ENCODE data around the gene PCSK2.
A peak's percentile ranks its signal among the peaks of the same experiment; 100 is the strongest.

PCSK2 gene

DNA sequence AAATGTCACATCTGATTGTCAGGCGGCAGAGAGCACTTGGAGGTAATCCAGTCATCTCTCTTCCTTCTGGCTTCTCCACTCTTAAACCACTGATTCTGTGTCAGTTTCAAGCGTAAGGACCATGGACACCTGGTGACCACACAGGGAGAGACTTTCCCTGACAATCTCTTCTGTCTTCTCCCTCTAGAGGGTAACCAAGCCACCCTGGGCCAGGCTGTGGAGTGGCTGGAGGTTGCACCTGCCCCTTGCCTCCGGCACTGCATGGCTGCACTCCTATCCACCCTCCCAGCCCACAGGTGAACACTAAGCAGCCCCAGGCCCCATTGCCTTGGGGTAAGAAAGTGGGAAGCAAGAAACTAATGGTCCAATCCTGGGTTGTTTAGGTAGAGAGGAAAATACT lies 225.6 kb downstream of the PCSK2 start:
- DNase-seq = no peak

GRCh38 chr20:17453592-17453991 lies 226.8 kb downstream of the PCSK2 start:
- no peak for DNase-seq

DNA sequence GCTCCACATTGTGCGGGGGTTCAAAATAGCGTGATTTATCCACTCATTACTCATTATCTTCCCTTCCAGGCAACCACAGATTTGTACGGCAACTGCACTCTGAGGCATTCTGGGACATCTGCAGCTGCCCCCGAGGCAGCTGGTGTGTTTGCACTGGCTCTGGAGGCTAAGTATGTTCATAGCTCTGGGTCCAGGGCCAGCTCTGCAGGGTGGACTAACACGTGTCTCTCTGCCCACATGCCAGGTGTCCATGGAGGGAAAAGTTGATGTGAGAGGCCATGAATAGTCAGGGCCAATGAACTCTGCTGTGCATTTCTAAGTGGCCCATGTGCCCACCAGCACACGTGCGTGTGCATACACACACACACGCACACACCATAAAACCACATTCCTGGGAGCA lies 229.4 kb downstream of the PCSK2 start:
- no peak for DNase-seq

GRCh38 chr20:17457079-17457478 lies 230.2 kb downstream of the PCSK2 start:
- DNase-seq = no peak

- DNase-seq = no peak
Measured at GRCh38 chr20:17457588-17458190, 230.8 kb downstream of the PCSK2 start.

DNA sequence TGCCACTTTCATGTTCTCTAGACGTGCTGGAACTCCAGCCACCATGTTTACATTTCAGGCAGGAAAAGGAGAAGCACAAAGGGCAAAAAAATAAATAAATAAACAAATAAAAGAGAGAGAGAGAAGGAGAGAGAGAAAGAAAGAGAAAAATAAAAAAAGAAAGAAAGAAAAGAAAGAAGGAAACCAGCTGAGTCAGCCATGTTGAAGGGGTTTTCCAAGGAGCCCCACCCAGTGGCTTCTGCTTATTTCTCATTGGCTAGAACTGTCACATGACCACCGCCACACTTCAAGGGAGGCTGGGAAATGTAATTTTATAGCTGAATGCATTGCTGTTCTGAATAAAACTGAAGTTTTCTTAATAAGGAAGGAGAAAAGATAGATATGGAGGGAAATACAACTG lies 233.3 kb downstream of the PCSK2 start:
- no peak for DNase-seq

- no peak for DNase-seq
Measured at GRCh38 chr20:17461941-17462340, 235.1 kb downstream of the PCSK2 start.

GRCh38 chr20:17463711-17464110 lies 236.9 kb downstream of the PCSK2 start:
- DNase-seq = no peak

GRCh38 chr20:17465236-17465635 lies 238.4 kb downstream of the PCSK2 start:
- DNase-seq = no peak

- no peak for DNase-seq
Measured at GRCh38 chr20:17466641-17467040, 239.8 kb downstream of the PCSK2 start.

DNA sequence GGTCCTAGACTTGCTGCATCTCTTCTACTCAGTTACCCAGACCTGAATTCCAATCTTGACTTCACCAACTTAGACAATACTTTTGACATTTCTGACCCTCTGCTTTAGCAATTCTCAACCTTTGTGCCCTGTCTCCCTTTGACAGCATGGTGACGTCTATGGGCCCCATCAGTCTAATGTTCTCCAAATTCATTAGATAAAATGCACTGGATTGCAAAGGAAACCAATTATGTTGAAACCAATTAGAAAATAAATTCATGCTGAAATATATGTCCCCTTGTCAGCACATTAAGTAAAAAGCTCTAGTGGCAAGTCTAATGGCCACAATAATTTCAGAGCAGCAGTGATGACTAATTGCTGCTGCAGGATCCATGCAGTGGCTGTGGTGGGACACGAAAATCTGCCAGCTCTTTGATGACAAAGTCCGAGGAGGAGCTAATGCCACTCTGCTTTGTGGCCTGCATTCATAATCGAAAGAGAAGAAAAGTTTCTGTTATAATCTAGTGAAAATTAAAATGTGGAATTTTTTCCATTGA lies 240.3 kb downstream of the PCSK2 start:
- no peak for DNase-seq

- DNase-seq = no peak
Measured at GRCh38 chr20:17468073-17468840, 241.4 kb downstream of the PCSK2 start.

GRCh38 chr20:17469246-17470030 lies 242.6 kb downstream of the PCSK2 start:
- no peak for DNase-seq

GRCh38 chr20:17470521-17470920 lies 243.7 kb downstream of the PCSK2 start:
- DNase-seq = no peak

GRCh38 chr20:17470973-17471372 lies 244.1 kb downstream of the PCSK2 start:
- no peak for DNase-seq

- peak; percentile 79 to 90 for DNase-seq
Measured at GRCh38 chr20:17471606-17472187, 244.9 kb downstream of the PCSK2 start.

GRCh38 chr20:17473659-17474058 lies 246.8 kb downstream of the PCSK2 start:
- no peak for DNase-seq

GRCh38 chr20:17479063-17479657 lies 252.3 kb downstream of the PCSK2 start:
- no peak for DNase-seq

DNA sequence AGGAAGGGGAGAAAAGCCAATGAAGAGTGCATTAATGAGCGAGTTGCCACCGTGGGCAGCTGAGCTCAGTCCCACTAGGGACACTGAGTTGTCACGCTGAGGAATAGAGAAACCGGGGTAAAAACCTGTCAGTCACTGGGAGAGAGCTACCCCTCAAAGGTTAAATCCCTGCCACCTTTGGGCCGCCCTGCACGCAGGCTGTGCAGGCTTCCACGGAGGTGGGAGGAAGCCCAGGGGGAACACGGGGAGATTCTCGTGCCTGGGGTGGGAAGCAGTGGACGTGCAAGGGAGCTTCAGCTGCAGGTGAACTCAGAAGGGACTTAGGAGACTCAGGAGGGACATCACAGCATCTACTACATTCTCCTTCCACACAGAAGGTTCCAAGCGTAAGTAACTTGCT lies 253.9 kb downstream of the PCSK2 start:
- no peak for DNase-seq

DNA sequence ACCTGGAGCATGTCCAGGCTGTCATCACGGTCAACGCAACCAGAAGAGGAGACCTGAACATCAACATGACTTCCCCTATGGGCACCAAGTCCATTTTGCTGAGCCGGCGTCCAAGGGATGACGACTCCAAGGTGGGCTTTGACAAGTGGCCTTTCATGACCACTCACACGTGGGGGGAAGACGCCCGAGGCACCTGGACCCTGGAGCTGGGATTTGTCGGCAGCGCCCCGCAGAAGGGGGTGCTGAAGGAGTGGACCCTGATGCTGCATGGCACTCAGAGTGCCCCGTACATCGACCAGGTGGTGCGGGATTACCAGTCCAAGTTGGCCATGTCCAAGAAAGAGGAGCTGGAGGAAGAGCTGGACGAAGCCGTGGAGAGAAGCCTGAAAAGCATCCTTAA lies 254.8 kb downstream of the PCSK2 start:
- no peak for DNase-seq

GRCh38 chr20:17482536-17482935 lies 255.7 kb downstream of the PCSK2 start:
- DNase-seq = no peak

DNA sequence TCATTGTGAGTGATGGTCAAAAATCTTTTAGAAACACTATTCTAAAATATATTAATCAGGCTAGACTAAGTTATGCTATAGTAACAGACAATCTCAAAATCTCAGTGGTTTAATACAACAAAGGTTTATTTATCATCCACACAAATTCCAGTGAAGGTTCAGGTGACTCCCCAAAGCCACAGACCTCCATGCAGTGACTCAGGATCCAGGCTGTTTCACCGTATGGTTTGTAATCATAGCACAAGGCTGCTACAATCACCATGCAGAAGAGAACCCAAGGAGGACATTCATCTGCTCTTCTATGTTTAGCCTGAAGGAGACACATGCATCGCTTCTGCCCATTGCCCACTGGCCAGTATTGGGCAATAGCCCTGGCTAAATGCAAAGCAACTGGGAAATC lies 258.2 kb downstream of the PCSK2 start:
- no peak for DNase-seq
